ENCODE results near the gene ZNF791.

The ZNF791 gene

GRCh38 chr19:12597594-12597993 lies 13.1 kb upstream of the ZNF791 start:
- TF ChIP-seq MEIS1 (CRISPR knock-in tag; IDR thresholded peaks at IDR 0.05; ENCODE audit: borderline replicate concordance) = no peak
- TF ChIP-seq ZNF830 (tag by site-specific recombination; IDR thresholded peaks at IDR 0.05; ENCODE audit: low read depth) = no peak
- TF ChIP-seq OVOL3 (tag by site-specific recombination; IDR thresholded peaks at IDR 0.05) = no peak
- TF ChIP-seq ZNF561 (tag by site-specific recombination; IDR thresholded peaks at IDR 0.05; ENCODE audit: borderline replicate concordance) = no peak
- no peak for TF ChIP-seq ZNF600 (tag by site-specific recombination; IDR thresholded peaks at IDR 0.05)
- TF ChIP-seq ZNF366 (tag by site-specific recombination; conservative IDR thresholded peaks at IDR 0.05) = no peak
- TF ChIP-seq ZNF311 (tag by site-specific recombination; IDR thresholded peaks at IDR 0.05; ENCODE audit: borderline replicate concordance) = no peak
- TF ChIP-seq MYNN (tag by site-specific recombination; IDR thresholded peaks at IDR 0.05; ENCODE audit: borderline replicate concordance) = no peak
- TF ChIP-seq ZNF692 (tag by site-specific recombination; IDR thresholded peaks at IDR 0.05) = no peak
- TF ChIP-seq ZNF335 (tag by site-specific recombination; conservative IDR thresholded peaks at IDR 0.05) = no peak
- no peak for TF ChIP-seq GLIS2 (tag by site-specific recombination; IDR thresholded peaks at IDR 0.05)
- no peak for TF ChIP-seq ZBTB48 (tag by site-specific recombination; IDR thresholded peaks at IDR 0.05)
- no peak for TF ChIP-seq ZNF114 (tag by site-specific recombination; IDR thresholded peaks at IDR 0.05)
- TF ChIP-seq ZNF670 (tag by site-specific recombination; IDR thresholded peaks at IDR 0.05; ENCODE audit: low read depth) = no peak
- TF ChIP-seq, protein P1, sequence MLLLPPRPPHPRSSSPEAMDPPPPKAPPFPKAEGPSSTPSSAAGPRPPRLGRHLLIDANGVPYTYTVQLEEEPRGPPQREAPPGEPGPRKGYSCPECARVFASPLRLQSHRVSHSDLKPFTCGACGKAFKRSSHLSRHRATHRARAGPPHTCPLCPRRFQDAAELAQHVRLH (tag by site-specific recombination; IDR thresholded peaks at IDR 0.05) = no peak
- TF ChIP-seq BCL11A (tag by site-specific recombination; IDR thresholded peaks at IDR 0.05; ENCODE audit: low read depth) = no peak
- no peak for TF ChIP-seq ZNF391 (tag by site-specific recombination; IDR thresholded peaks at IDR 0.05; ENCODE audit: borderline replicate concordance, low read depth)
- no peaks in the 10 kb centered on the region for H3K9me3 ChIP-seq (ENCODE audit: control insufficient read depth, insufficient read depth, low read depth, low read length)
- POLR2A ChIA-PET = interaction anchor here (0.6 kb wide), 1 partner anchor 48 kb away, joined by 5 read pairs; no protein-coding TSS in a partner anchor
- no peak overlapping the region for H3K27ac ChIP-seq (ENCODE audit: extremely low read depth, low read depth, low read length)
- no peak overlapping the region for H3K4me3 ChIP-seq (ENCODE audit: low read depth, low read length)
- peaks cover 4 to 27% of the 10 kb centered on the region in 2 experiments; a peak in 2 of 3 replicates for H3K36me3 ChIP-seq (ENCODE audit: control insufficient read depth in 2 of 2, insufficient read depth in 1 of 2, low read length in 2 of 2)
- H3K4me1 ChIP-seq (ENCODE audit: control insufficient read depth, insufficient read depth, low read length) = no peaks in the 10 kb centered on the region
- CTCF ChIA-PET = interaction anchor here (0.7 kb wide), 2 partner anchors 9 to 510 kb away, joined by 3 read pairs; no protein-coding TSS in a partner anchor

GRCh38 chr19:12603714-12604113 lies 7.0 kb upstream of the ZNF791 start:
- H3K27ac ChIP-seq (ENCODE audit: extremely low read depth, low read depth, low read length) = no peak overlapping the region
- H3K9me3 ChIP-seq (ENCODE audit: control insufficient read depth, insufficient read depth, low read depth, low read length) = no peaks in the 10 kb centered on the region
- TF ChIP-seq RBAK (tag by site-specific recombination; IDR thresholded peaks at IDR 0.05) = no peak
- ChIA-PET POLR2A (no interaction called here), CTCF (interaction anchor here (0.6 to 1.0 kb wide), 2 partner anchors 9 to 68 kb away, joined by 3 to 5 read pairs; no protein-coding TSS in a partner anchor)
- H3K4me3 ChIP-seq (ENCODE audit: low read depth, low read length) = no peak overlapping the region
- peaks cover 27 to 34% of the 10 kb centered on the region in 2 experiments; a peak in 2 of 3 replicates for H3K36me3 ChIP-seq (ENCODE audit: control insufficient read depth in 2 of 2, insufficient read depth in 1 of 2, low read length in 2 of 2)
- no peaks in the 10 kb centered on the region for H3K4me1 ChIP-seq (ENCODE audit: control insufficient read depth, insufficient read depth, low read length)

DNA sequence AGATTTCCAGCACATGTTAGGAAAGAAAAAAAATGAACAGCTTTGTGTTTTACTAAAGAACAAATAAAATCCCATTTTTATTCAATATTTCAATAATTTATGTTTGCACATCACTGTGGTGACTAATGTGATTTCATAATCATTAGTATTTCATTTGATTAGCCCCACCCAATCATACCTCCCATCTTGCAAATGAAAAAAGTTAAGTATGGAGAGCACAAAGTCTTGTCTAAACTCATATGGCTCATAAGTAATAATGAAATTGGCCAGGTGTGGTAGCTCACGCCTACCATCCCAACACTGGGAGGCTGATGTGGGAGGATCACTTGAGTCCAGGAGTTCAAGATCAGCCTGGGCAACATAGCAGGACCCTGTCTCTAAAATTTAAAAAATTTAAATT lies 3.9 kb upstream of the ZNF791 start:
- Histone ChIP-seq H3K9me3 (ENCODE audit: control insufficient read depth, insufficient read depth, low read depth, low read length) (no peaks in the 10 kb centered on the region), H3K27ac (ENCODE audit: extremely low read depth, low read depth, low read length) (no peak overlapping the region), H3K4me3 (ENCODE audit: low read depth, low read length) (no peak overlapping the region), H3K4me1 (ENCODE audit: control insufficient read depth, insufficient read depth, low read length) (peaks cover 5% of the 10 kb centered on the region; the same call in 1 of the 2 replicates), H3K36me3 (ENCODE audit: control insufficient read depth in 2 of 2, insufficient read depth in 1 of 2, low read length in 2 of 2) (peaks cover 23 to 35% of the 10 kb centered on the region in 2 experiments; a peak in 2 of 3 replicates)
- ChIA-PET CTCF (no interaction called here), POLR2A (no interaction called here)
- TF ChIP-seq ZNF701 (tag by site-specific recombination; IDR thresholded peaks at IDR 0.05) = no peak
- no peak for TF ChIP-seq ZNF670 (tag by site-specific recombination; IDR thresholded peaks at IDR 0.05; ENCODE audit: low read depth)
- TF ChIP-seq, protein P2, sequence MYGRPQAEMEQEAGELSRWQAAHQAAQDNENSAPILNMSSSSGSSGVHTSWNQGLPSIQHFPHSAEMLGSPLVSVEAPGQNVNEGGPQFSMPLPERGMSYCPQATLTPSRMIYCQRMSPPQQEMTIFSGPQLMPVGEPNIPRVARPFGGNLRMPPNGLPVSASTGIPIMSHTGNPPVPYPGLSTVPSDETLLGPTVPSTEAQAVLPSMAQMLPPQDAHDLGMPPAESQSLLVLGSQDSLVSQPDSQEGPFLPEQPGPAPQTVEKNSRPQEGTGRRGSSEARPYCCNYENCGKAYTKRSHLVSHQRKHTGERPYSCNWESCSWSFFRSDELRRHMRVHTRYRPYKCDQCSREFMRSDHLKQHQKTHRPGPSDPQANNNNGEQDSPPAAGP (tag by site-specific recombination; IDR thresholded peaks at IDR 0.05) = no peak
- TF ChIP-seq, protein P3, sequence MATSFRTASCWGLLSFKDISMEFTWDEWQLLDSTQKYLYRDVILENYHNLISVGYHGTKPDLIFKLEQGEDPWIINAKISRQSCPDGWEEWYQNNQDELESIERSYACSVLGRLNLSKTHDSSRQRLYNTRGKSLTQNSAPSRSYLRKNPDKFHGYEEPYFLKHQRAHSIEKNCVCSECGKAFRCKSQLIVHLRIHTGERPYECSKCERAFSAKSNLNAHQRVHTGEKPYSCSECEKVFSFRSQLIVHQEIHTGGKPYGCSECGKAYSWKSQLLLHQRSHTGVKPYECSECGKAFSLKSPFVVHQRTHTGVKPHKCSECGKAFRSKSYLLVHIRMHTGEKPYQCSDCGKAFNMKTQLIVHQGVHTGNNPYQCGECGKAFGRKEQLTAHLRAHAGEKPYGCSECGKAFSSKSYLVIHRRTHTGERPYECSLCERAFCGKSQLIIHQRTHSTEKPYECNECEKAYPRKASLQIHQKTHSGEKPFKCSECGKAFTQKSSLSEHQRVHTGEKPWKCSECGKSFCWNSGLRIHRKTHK (tag by site-specific recombination; IDR thresholded peaks at IDR 0.05) = no peak
- no peak for TF ChIP-seq ZNF184 (tag by site-specific recombination; IDR thresholded peaks at IDR 0.05)
- no peak for TF ChIP-seq ZNF112 (tag by site-specific recombination; IDR thresholded peaks at IDR 0.05)
- TF ChIP-seq ZIC2 (tag by site-specific recombination; IDR thresholded peaks at IDR 0.05) = no peak
- no peak for TF ChIP-seq ZNF501 (tag by site-specific recombination; IDR thresholded peaks at IDR 0.05)
- no peak for TF ChIP-seq ZSCAN30 (tag by site-specific recombination; IDR thresholded peaks at IDR 0.05)
- TF ChIP-seq ZNF37A (tag by site-specific recombination; IDR thresholded peaks at IDR 0.05) = no peak
- no peak for TF ChIP-seq ZNF335 (tag by site-specific recombination; conservative IDR thresholded peaks at IDR 0.05)
- TF ChIP-seq ZNF561 (tag by site-specific recombination; IDR thresholded peaks at IDR 0.05; ENCODE audit: borderline replicate concordance) = no peak
- TF ChIP-seq ZNF366 (tag by site-specific recombination; conservative IDR thresholded peaks at IDR 0.05) = no peak
- TF ChIP-seq ZNF146 (tag by site-specific recombination; IDR thresholded peaks at IDR 0.05) = no peak
- TF ChIP-seq ZNF175 (tag by site-specific recombination; IDR thresholded peaks at IDR 0.05) = no peak
- no peak for TF ChIP-seq ZNF785 (tag by site-specific recombination; IDR thresholded peaks at IDR 0.05)

Data from HEK293 (cell line).